Head of caudate nucleus (tissue), 42 donors: Measurements from ENCODE around the gene DYSF.
"Not testable (repeated sequence)": the region's sequence is repeated elsewhere in the genome, so short reads cannot be mapped to it uniquely, and the experiment has no call there.

Experiments
- DNase-seq, 42 donors: peaks; one replicate each; pipeline versions ENCODE4 v3.0.0 to v3.0.0-alpha.2; 2020 to 2021; ENCODE audit warnings: mixed read lengths in 7 of 42
- intact Hi-C: fragments of 100-400 bp; cut with DNase I; formaldehyde crosslinking; loops from one replicate; pipeline ENCODE4 v1.15.0; 2022

DYSF gene

DNA sequence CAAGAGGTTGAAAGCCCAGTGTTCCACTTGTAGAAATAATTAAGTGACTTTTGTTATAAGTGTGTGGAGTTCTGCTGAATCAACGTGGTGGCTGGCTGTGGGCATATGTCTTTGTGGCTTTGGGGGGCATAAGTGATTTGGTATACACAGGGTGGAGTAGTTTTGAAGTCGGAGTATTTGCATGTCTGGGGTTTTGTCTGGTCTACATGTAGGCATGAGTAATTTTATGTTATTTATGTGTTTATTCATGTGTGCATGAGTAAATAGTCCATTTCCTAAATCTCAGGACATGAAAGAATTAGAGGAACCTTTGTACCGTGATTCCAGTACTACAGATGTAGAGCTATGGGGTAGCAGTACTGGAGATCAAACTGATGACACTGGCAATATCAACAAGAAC lies 179.7 kb downstream of the DYSF start:
- DNase-seq, result no peak

DNA sequence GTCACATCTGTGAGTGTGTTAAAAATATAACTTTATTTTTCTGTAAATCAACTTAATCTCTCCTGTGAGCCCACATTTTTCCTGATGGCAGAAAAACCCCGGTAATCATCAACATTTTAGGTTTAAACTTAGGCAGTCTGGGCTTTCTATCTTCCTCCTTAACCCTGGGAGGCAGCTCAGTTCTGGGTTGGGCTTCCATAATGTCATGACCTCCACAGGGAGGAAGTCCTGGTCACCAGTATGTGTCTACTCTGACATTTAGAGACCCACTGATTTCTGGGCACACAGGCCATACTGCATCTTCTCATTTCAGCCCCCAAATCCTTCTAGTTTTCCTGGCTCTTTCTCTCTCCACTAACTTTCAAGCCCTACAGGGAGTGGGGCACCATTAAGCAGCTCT lies 181.2 kb downstream of the DYSF start:
- intact Hi-C loops, result no loop called here
- no peak for DNase-seq

More for the DNA sequence above, 179.7 kb downstream of the DYSF start:
- intact Hi-C loops, result no loop called here

DNA sequence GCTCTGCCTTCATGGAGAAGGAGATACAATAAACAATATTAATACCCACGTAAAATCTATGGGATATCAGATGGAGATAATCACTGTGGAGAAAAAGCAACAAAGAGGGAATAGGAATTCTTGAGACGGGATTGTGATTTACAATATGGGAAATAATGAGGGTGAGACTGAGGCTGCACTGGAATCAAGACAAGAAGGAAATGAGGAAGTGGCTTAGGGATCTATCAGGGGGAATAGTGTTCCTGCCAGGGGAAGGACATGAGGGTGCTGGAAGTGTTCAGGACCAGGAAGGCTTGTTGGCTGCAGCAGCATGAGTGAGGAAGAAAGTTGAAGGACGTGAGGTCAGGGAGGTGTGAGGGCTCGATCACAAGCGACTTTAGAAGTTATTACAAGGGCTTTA lies 182.4 kb downstream of the DYSF start:
- no peak for DNase-seq
- intact Hi-C loops, result no loop called here

DNA sequence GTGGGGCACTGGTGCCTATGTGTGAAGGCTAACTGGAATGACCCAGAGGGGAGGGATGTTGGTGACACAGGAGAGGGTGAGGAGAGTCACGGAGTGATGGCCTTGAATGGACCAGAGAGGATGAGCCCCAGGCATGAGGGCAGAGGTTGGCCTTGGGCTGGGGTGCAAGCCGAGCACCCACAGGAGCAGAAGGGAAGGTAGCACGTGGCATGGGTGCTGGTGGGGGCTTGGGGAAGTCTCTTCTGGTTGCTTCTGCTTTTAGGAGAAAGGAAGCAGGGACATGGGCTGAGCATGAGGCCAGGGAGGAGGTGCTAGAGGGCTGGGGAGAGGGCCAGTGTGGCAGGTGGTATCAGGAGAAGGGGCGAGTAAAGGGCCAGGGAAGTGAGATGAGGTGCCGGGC lies 183.8 kb downstream of the DYSF start:
- DNase-seq, result peak in 21 of 42 donors; percentile 12 to 59 (median 30)
- intact Hi-C loops, result no loop called here

DNA sequence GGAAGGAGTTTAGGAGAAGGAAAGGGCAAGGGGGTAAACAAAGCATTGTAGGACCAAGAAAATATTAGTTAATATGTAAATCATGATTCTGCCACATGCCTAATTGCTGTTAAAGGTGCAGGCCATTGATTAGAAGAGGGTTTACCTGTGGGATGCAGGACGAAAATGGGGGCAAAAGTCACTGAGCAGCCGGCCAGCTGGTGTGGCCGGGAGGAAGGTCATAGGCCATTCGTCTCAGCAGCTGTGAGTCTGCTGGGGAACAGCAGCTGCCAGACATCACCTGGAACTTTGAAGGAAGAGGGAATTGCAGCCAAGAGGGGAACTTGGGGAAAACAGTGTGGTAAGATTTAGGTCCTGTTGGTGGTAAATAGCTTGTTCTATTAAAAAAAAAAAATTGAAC lies 184.4 kb downstream of the DYSF start:
- DNase-seq, result no peak
- intact Hi-C loops, result no loop called here

DNA sequence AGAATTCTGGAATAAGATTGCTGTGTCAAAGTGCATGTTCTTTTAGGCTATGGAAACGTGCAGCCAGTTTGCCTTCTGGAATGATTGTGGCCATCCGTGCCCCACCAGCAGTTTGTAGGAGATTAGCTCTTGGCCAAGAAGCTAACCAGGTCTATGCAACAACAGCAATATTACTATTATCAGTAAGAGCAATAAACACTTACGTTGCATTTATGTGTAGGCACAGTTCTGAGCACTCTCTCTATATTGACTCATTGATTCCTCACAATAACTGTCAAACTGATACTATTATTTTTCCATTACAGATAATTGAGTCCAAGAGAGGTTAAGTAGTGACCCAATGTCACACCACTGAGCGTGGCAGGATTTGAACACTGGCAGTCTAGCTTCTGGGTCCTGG lies 186.4 kb downstream of the DYSF start:
- intact Hi-C loops, result no loop called here
- DNase-seq, result no peak

DNA sequence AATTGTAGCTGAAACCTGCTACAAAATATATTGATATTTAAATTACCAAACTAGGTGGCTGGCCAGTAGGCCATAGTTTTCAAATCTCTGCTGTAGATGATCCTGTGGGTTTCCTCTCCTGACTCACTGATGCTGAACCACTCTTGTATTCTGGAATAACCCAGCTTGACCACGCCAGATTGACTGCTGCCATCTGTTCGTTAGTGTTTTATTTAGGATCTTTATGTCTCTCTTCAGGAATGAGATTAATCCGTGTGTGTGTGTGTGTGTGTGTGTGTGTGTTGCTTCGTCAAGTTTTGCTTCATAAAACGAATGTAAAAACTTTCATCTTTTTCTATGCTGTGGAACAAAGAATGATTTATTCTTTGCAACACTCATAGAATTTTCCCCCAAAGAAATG lies 187.1 kb downstream of the DYSF start:
- no peak for DNase-seq
- intact Hi-C loops, result no loop called here

DNA sequence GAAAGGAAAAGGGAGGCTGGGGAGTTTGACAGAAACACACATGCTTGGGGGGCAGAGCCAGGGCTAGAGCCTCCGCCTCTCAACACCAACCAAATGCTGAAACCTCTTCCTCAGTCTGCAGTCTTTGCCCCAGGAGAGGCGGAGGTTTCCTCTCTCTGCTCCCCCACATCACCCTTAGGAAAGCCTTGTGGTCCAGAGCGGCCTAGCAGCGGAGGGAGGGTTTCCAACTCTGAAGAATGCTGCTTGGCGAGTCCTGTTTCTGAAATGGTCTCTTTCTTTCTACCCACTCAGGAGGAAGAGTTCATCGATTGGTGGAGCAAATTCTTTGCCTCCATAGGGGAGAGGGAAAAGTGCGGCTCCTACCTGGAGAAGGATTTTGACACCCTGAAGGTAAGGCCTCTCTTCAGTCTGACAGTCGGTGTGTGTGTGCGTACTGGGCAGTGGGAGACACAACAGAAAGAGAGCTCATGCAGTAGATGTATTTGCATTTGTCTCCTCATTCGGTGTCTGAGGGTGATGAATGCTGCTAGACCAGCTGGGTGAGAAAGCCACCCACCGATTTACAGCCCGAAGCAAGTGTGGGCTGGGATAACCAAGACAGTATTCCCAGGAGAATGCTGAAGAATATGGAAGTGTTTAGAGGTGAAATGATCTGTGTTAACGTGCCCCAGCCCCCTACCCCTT lies 190.5 kb downstream of the DYSF start:
- DNase-seq, result no peak
- intact Hi-C loops, result no loop called here

DNA sequence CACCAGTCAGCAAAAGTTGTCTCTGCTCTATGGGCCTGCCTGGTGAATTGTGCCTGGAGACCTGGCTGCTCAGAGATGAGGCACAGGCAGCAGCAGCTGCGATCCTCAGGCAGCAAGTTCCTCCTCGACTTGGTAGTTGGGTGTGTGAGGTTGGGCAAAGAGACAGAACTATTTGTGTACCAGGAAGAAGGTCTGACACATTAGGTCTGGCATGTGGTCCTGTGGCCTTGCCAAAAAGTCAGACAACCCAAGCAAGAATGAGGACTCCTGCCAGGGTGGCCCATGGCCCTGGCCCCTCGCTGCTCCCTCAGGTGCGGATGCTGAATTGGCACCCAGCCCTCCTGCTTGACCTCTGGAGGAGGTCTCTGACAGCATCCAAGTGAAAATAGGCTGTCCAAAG lies 192.7 kb downstream of the DYSF start:
- intact Hi-C loops, result no loop called here
- peak in 5 of 42 donors; percentile 3 to 34 (median 11) for DNase-seq

DNA sequence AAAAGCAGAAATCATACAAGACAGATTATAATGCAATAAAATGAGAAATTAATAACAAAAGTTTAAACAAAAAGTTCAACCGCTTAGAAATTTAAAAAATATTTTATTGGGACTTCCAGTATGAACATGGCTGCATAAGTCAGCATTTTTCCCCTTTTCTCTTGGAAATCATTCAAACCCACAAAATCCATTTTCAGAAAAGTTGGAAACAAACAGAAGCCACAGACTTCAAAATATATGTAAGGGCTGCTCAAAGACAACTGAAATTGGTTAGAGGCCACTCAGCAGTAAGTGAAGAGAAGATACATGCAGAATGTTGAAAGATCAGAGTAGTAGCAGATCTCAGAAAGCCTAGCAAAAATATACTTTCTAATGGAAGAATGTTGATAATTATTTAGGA lies 194.0 kb downstream of the DYSF start:
- intact Hi-C loops, result no loop called here
- no peak for DNase-seq

DNA sequence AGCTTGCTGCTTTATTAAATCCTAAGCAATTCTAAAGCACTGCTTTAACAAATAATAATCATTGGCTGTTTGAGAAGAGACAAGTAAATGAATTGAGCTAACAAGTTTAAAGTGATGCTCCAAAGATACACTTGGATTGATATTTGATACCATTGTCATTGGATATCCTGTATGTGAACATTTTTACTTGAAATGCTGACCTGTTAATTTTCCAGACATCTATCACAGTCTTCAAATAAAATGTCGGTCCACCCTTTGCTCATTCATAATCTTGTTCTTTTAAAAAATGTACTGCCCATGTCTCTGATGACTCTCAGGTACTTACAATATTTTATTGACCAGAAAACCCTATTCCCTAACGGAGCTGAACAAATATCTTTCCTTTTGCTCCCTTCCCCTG lies 202.1 kb downstream of the DYSF start:
- intact Hi-C loops, result no loop called here
- no peak for DNase-seq

DNA sequence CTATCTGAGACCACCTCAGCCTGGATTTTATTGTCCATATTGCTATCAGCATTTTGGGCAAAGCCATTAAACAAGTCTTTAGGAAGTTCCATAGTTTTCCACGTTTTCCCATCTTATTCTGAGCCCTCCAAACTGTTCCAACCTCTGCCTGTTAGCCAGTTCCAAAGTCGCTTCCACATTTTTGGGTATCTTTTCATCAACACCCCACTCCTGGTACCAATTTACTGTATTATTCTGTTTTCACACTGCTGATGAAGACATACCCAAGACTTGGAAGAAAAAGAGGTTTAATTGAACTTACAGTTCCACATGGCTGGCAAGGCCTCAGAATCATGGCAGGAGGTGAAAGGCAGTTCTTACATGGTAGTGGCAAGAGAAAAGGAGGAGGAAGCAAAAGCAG lies 204.9 kb downstream of the DYSF start:
- intact Hi-C loops, DNase-seq: not testable (repeated sequence)

DNA sequence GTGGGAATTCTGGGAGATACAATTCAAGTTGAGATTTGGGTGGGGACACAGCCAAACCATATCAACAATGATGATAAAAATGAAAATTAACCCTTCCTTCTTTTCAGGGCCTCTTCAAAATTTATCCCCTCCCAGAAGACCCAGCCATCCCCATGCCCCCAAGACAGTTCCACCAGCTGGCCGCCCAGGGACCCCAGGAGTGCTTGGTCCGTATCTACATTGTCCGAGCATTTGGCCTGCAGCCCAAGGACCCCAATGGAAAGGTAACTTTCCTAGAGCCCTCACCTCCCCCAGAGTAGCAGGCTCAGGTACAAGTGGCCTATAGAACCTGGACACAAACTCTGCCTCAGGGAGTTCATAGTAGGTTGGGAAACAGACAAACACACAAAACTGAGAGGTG lies 205.4 kb downstream of the DYSF start:
- intact Hi-C loops, result no loop called here
- DNase-seq, result no peak

DNA sequence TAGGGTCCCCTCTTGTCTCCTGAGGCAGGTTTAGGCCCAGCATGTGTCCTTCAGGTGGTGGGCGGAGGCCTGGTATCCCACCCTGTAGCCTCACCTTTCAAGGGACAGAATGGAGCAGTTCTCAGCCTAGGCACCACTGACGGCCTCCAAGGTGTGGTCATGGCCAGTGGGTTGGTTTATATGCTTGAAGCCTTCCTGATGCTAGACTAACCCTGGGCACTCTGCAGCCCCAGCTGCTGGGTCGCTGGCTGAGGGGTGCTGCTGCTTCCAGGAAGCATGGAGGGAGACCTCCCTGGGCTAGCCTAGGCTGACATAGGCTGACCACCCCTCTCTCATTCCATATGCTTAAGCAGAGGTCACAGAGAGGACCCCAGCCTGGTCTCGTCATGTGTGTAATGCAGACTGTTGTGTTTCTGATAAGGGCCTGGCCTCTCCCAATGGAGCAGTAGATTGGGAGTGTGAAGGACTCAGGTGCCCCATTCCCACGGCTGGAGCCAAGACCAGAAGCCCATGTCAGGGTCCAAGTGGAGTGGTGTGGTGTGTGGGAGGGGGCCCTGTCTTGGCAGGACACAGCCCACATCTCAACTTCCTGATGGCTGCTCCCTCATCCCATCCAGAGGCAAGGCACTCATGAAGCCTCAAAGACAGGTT lies 206.6 kb downstream of the DYSF start:
- DNase-seq, result no peak
- intact Hi-C loops, result no loop called here

DNA sequence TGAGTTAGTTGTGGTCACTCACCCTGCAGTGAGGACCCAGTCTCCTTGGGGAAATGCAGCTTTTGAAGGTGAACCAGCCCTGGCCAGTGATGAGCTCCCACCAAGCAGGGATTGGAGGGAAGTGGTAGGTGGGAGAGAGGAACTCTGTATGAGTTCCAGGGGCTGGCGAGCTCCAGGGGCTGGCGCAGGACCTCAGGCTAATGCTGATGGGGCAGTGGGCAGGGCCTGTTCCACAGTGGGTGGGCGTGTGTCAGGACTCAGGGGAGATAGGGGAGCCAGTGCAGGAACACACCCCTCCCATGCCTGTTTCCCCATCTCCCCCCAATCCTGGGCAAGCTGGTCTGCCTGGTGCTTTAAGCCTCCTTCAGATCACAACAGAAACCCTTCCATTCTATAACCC lies 208.4 kb downstream of the DYSF start:
- intact Hi-C loops, result no loop called here
- no peak for DNase-seq

DNA sequence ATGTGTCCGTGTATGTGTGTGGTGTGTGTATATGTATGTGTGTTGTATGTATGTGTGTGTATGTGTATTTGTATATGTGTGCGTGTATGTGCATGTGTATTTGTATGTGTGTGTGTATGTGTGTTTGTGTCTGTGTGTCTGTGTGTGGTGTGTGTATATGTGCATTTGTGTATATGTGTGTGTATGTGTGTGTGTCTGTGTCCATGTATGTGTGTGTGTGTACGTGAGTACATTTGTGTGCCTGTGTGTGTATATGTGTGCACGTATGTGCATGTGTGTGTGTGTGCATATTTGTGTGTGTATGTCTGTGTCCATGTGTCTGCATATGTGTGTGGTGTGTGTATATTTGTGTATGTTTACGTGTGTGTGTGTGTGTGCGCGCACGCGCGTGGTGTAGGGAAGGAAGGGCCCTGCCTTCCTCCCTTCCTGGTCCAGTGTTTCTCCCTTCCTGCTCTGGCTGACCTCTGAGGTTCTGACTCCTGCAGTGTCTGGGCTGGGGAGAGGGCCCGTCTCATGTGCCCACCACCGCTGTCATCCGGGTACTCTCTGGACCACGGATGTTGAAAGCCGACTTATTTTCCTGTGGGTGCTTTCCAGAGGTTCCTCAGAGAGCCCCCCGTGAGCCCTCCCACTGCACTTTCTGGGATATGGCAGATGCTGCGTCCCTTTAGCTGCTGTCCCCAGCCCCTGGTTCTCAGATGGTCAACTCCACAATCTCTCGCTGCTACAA lies 209.5 kb downstream of the DYSF start:
- intact Hi-C loops, result no loop called here
- DNase-seq, result no peak

DNA sequence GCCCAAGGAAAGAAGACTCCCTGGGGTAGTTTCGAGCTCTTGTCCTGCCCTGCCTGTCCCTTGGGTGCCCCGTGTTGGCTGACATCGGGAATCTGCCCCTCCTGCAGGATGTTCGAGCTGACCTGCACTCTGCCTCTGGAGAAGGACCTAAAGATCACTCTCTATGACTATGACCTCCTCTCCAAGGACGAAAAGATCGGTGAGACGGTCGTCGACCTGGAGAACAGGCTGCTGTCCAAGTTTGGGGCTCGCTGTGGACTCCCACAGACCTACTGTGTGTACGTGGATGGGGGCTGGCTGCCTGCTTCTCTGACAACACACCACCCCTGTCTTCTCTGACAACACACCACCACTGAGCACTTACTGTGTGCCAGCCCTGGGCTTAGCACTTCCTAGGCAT lies 210.8 kb downstream of the DYSF start:
- no peak for DNase-seq
- intact Hi-C loops, result no loop called here

DNA sequence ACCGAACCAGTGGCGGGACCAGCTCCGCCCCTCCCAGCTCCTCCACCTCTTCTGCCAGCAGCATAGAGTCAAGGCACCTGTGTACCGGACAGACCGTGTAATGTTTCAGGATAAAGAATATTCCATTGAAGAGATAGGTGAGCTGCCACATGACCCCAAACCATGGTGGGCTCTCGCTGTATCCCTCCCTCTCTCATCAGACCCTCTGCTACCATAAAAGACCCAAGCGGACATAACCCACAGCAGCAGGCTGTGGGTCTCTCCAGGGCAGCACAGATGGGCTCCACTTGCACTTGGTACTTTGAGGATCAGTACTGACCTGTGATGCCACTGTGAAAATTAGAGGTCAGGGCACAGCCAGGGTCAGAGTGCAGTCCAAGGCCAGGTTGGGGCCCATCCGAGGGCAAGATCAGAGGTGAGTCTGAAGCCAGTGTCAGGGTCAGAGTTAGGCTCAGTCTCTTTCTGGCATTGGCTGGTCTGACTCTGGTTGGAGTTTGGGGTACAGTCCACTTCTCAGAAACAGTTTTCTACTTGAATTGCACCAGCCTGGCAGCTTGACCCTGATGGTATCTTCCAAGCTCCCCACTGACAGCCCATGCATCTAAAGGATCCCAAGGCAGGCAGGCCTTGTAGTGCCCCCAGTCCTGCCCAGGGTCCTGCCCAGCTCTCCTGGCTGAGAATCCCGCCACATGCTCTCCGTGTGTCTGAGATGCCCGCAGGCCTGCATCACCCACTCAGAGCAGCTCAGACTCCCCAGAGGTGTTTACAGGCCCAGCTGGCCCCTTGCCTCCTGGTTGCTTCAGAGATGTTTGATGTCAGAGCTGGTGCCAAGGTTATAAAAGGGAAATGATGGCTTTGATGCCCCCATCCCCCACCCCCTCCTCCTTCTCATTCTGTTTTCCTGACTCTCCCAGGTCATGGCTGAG lies 212.1 kb downstream of the DYSF start:
- no peak for DNase-seq
- intact Hi-C loops, result no loop called here

DNA sequence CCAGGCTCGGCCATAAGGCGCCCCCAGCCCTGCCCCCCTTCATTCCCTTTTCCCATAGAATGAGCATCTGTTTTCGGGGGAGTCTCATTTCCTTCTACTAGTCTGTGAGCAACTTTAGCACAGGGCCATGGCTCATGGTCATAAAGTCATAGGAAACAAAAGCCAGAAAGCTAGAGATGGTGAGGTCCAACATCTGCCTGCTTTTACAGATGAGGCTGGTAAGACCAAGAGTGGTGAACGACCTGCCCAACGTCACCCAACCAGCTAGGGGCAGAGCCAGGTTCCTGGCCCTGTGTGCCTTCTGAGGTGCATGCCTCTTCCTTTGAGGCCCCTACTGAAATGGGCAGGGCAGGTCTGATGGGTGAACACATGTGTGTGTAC lies 212.7 kb downstream of the DYSF start:
- intact Hi-C loops, result no loop called here
- DNase-seq, result no peak
